Panc1 (cell line): ENCODE measurements around the gene ADGRE3.
"Not testable (repeated sequence)": the region's sequence is repeated elsewhere in the genome, so short reads cannot be mapped to it uniquely, and the experiment has no call there.

Source experiments
- SIN3A ChIP-seq: IDR thresholded peaks from 2 replicates; pipeline ENCODE4 v1.6.1; 2012; ENCODE audit warnings: low read depth, mild to moderate bottlenecking, low read length, moderate library complexity, borderline replicate concordance; ENCODE audit not compliant: insufficient read depth
- TF ChIP-seq, protein P1 (sequence below): fragments of 450-650 bp; IDR thresholded peaks from 2 replicates; pipeline ENCODE4 v1.5.1; 2017; ENCODE audit warnings: mild to moderate bottlenecking
- TF ChIP-seq, protein P2 (sequence below), 2 experiments: IDR thresholded peaks; 2 replicates each; pipeline ENCODE4 v1.6.1; 2011 to 2012; ENCODE audit warnings: low read depth in 2 of 2, control low read depth in 1 of 2, low read length in 1 of 2, mild to moderate bottlenecking in 1 of 2, moderate library complexity in 1 of 2; ENCODE audit not compliant: insufficient read depth in 1 of 2

DNA sequence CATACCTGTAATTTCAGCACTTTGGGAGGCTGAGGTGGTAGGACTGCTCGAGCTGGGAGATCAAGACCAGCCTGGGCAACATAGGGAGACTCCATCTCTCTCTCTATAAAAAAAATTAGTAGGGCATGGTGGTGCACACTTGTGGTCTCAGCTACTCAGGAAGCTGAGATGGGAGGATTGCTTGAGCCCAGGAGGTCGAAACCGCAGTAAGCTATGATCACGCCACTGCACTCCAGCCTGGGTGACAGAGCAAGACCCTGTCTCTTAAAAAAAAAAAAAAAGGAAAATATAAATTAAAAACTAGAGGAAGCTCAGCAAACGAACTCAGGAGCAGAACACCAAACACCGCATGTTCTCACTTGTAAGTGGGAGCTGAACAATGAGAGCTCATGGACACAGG lies 50.2 kb downstream of the ADGRE3 start:
- TF ChIP-seq, protein P1, sequence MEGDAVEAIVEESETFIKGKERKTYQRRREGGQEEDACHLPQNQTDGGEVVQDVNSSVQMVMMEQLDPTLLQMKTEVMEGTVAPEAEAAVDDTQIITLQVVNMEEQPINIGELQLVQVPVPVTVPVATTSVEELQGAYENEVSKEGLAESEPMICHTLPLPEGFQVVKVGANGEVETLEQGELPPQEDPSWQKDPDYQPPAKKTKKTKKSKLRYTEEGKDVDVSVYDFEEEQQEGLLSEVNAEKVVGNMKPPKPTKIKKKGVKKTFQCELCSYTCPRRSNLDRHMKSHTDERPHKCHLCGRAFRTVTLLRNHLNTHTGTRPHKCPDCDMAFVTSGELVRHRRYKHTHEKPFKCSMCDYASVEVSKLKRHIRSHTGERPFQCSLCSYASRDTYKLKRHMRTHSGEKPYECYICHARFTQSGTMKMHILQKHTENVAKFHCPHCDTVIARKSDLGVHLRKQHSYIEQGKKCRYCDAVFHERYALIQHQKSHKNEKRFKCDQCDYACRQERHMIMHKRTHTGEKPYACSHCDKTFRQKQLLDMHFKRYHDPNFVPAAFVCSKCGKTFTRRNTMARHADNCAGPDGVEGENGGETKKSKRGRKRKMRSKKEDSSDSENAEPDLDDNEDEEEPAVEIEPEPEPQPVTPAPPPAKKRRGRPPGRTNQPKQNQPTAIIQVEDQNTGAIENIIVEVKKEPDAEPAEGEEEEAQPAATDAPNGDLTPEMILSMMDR: not testable (repeated sequence)
- TF ChIP-seq SIN3A: not testable (repeated sequence)
- TF ChIP-seq, protein P2, sequence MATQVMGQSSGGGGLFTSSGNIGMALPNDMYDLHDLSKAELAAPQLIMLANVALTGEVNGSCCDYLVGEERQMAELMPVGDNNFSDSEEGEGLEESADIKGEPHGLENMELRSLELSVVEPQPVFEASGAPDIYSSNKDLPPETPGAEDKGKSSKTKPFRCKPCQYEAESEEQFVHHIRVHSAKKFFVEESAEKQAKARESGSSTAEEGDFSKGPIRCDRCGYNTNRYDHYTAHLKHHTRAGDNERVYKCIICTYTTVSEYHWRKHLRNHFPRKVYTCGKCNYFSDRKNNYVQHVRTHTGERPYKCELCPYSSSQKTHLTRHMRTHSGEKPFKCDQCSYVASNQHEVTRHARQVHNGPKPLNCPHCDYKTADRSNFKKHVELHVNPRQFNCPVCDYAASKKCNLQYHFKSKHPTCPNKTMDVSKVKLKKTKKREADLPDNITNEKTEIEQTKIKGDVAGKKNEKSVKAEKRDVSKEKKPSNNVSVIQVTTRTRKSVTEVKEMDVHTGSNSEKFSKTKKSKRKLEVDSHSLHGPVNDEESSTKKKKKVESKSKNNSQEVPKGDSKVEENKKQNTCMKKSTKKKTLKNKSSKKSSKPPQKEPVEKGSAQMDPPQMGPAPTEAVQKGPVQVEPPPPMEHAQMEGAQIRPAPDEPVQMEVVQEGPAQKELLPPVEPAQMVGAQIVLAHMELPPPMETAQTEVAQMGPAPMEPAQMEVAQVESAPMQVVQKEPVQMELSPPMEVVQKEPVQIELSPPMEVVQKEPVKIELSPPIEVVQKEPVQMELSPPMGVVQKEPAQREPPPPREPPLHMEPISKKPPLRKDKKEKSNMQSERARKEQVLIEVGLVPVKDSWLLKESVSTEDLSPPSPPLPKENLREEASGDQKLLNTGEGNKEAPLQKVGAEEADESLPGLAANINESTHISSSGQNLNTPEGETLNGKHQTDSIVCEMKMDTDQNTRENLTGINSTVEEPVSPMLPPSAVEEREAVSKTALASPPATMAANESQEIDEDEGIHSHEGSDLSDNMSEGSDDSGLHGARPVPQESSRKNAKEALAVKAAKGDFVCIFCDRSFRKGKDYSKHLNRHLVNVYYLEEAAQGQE (IDR thresholded peaks at IDR 0.05; ENCODE audit: insufficient read depth in 1 of 2, low read depth in 2 of 2, low read length in 1 of 2): not testable (repeated sequence)
